AG08396 (cell line): Measurements from ENCODE around the gene RTP5.

Experiments
- DNase-seq: peaks from one replicate; pipeline ENCODE4 v3.0.0; 2012; ENCODE audit warnings: low spot score, mixed read lengths

RTP5 gene

DNA sequence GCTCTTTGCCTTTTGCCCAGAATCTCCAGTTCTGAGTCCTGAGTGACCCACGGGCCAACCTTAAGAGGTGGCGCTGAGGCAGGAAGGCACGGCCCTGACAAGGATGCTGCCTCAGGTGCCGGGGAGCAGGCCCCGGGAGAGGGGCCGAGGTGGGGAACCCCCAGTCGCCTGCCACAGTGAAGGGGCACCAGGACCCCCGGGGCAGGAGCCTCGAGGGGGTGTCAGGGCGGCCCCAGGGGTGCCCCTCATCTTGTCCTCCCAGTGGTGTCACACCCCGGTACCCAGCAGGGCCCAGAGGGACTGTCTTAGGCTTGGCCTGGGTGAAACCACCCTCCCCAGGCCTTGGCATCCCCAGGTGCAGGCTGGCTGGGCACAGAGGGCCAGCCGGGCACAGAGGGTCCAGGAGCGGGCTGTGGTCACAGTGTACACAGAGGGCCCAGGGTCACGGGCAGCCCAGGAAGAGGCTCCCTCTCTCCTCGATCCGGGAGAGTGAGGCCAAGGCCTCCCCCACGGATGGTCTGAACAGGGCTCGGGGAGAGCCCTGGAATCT, 11.9 kb upstream of the RTP5 start:
- no peak for DNase-seq

DNA sequence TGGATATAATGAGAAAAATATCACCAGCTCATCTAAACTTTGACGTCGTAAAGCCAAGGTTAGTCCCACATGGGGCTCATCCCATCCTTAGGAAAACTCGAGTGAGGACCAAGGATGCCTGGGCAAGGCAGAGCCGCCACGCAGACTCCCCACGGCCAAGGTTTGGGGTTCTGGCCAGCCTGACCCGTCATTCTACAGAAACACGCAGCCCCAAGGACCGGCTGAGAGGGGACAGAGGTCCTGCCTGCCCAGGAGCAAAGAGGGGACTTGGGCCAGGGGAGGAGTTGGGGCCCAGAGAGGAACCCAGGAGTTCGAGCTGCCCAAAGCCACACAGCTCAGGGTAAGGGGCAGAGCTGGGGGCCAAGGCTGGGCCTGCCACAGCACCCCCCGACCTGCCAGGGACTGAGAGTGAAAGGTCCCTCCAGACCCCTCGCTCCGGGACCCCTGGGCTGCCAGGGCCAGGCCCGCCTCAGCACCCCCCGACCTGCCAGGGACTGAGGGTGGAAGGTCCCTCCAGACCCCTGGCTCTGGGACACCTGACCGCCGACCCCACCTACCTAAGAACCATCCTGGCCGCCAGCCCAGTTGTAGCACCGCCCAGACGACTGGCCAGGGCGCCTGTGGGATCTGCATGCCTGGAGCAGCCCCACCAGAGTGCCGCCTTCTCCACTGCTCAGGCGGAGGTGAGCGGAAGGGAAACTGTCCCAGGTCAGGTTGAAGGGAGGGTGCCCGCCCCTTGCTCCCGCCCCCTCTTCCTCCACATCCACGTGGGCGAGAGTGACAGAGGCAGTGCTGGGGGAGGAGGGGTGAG, 11.1 kb upstream of the RTP5 start, which contains the start of gene PDCD1:
Gene PDCD1, minus strand, starts transcription at position 689 of the 811 bp plus-strand sequence. Its CDS starts 56 bp downstream, at position 633.
- DNase-seq: no peak

DNA sequence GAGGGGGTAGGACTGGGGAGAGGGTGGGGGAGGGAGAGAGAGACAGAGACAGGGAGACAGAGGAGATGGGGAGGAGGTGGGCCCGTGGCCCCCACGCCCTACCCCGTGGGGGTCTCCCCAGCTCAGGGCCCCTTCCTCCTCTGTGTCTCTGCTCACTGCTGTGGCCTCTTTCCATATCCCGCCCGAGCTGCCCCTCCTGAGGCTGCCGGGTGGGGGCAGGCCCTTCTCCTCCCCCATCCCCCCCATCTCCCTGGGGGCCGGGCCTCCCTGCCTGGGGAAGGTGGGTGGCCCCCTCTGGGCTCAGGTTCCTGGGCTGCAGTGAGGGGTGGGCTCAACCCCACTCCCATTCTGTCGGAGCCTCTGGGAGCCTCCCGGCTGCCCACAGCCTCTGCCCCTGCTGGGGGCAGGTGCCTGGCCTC, 10.5 kb upstream of the RTP5 start:
- DNase-seq: no peak

DNA sequence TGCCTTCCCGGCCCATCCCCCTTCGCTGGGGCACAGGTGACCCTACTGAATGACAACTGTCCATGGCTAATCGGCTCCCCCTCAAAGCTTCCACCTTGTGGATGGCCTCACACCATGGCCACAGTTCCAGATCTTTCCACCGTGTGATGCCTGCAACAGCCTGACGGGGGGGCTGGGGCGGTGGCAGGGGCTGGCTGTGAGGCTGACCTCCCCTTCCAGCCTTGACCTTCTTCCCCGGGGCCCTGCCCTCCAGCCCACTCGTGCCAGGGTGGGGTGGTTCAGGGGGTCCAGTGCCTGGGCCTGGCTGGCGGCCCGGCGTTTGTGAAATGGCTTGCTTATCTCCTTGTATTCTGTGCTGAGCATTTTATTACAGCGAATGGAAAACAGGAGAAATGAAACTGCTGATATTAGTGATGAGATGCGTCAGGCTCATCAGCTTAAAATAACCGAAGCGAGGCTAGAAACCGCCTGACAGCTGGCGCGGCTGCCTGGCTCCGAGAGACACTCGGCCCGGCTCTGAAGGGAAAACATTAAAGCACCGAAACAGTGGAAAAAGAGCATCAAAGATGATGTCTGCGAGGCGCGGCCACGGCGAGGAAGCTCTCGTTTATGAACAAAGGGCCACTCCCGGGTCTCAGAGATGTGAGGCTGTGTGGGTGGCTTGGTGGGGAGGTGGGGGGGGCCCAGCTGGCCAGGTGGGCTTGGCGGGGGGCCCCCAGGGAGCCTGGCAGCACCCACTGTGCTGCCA, 9.9 kb upstream of the RTP5 start:
- DNase-seq: peak; percentile 82

DNA sequence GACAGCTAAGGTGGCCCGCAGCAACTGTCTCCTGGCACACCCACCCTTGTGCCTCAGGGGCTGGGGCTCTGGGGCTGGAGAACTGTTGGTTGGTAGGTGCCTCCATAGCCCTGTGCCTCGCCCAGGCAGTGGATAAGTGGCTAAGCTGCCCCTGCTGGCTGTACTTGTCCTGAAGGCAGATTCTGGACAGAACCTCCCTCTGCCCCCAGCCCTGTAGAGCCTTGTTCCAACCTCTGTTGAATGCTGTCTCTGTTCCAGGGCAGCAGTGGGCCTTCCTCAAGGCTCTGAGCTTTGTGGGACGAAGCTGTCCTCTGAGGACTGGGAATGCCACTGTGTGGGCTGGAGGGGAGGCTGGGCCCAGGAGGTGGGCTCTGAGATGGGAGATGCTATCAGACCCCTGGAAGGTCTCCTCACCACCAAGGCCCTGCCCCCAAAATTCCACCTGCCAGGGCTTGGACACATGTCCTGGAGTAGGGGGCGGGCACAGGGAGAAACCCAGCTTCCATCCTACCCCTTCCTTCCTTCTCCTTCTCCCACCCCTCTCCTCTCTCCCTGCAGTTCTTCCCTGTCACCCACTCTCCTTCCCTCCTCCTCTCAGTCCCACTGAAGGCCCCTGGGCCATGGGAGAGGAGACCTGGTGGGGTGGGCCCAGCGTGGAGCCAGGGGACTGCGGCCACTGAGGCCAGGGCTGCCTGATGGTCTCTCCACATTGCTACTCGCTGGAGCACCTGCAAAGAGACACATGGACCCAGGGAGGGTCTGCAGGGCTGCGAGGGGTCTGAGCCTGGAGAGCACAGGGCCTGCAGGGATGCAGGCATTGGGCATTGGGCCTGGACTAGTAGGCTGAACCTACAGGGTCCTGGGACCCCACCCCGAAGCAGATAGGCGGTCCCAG, 9.1 kb upstream of the RTP5 start:
- DNase-seq: no peak

DNA sequence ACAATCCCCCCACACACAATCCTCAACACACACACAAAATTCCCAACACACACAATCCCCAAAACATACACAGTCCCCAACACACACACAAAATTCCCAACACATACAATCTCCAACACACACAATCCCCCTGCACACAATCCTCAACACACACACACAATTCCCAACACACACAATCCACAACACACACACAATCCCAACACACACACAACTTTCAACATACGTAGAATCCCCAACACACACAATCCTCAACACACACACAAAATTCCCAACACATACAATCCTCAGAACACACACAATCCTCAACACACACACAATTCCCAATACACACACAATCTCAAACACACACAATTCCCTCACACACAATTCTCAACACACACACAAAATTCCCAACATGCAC, 8.3 kb upstream of the RTP5 start:
- DNase-seq: no peak

DNA sequence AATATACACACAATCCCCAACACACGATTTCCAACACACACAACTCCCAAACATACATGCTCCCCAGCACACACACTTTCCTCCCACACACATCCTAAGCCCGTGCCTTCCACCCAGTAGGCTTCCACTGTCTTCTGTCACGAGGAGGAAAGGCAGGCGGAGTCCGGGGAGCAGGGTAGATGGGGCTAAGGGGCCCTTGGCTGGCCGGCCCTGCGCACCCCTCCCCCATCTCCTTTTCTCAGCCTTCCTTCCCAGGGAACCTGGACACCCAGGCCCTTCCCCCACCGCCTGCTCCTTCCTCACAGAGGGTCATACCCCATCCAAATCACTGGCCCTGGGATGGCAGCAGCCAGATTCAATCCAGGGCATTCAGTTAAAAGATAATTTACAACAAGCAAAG, 7.4 kb upstream of the RTP5 start:
- DNase-seq: no peak

DNA sequence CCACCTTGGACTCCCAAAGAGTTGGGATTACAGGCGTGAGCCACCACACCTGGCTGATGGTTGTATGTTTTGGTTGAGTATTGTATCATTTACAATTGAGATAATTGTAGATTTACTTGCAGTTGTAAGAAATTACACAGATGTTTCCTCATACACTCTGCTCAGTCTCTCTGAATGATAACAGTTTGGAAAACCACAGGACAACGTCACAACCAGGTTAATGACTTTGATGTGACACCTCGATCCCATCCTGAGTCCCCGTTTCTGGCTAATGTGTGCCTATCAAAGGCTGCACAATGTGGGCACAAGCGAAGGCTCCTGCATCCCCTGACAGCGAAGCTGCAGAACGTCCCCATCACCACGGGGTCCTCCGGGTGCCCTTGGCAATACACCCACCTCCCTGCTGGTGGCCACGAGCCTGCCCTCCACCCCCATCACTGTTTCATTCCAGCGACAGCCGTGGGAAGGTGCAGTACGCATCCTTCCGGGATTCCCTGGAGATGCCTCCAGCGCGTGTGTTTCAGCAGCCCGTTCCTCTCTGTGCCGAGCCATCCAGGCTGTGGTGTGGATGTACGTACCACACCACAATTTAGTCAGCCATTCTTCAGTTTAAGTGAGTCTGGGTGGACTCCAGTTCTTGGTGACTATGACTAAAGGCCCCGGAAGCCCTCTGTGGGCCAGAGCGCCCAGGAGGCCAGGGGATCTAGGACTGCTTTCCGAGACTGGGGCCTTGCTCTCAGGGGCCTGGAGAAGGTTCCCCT, 6.6 kb upstream of the RTP5 start:
- DNase-seq: no peak

DNA sequence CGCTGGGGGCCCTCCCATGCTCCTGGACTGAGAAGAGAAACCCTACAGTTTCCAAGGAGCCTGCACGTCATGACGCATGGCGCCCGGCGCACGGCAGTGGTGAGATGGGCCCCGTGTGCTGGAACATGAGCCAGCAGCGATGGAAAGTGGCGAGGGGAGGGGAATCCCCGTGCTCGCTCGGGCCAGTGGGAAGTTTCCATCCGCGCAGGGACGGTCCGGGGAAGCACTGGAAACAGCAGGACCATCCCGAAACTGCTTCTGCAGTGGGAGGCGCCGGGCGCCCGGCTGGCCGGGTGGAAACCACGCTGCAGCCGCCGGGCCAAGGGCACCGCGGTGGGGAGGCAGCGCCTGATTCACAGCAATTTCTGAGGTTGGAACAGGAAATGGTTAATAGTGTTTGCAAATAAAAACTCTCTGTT, 6.0 kb upstream of the RTP5 start:
- DNase-seq: peak; percentile 68

DNA sequence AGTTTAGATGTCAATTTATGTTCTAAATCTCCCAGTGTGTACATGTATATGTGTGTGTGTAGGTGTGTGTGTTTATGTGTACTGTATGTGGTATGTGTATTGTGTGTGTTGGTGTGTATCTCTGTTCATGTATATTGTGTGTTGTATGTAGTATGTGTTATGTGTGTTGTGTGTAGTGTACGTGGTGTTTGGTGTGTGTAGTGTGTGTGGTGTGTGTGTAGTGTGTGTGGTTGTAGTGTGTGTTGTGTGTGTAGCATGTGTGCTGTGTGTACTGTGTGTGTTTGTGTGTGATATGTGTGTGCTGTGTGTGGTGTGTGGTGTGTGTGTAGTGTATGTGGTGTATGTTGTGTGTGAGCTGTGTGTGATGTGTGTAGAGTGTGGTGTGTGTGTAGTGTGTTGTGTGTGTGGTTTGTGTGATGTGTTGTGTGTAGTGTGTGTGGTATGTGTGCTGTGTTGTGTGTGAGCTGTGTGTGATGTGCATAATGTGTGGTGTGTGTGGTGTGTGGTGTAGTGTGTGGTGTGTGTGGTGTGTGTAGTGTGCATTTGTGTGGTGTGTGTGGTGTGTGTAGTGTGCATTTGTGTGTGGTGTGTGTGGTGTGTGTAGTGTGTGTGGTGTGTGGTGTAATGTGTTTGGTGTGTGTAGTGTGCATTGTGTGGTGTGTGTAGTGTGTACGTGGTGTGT, 5.2 kb upstream of the RTP5 start:
- DNase-seq: no peak

DNA sequence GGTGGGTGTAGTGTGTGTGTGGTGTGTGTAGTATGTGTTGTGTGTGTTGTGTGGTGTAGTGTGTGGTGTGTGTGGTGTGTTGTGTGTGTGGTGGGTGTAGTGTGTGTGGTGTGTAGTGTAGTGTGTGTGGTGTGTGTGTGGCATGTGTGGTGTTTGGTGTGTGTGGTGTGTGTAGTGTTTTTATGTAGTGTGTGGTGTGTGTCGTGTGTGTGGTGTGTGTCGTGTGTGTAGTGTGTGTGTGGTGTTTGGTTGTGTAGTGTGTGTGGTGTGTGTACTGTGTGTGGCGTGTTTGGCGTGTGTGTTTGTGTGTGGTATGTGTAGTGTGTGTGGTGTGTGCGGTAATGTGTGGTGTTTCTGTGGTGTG, 4.7 kb upstream of the RTP5 start:
- no peak for DNase-seq

DNA sequence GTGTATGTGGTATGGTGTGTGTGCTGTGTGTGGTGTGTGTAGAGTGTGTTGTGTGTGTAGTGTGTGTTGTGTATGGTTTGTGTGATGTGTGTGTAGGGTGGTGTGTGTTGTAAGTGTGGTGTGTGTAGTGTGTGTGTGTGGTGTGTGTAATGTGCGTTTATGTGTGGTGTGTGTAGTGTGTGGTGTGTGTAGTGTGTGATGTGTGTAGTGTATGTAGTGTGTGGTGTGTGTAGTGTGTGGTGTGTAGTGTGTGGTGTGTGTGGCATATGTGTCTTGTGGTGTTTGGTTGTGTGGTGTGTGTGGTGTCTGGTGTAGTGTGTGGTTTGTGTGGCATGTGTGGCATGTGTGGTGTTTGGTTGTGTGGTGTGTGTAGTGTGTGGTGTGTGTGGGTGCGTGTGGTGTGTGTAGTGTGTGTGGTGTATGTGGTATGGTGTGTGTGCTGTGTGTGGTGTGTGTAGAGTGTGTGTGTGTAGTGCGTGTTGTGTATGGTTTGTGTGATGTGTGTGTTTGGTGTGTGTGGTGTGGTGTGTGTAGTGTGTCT, 4.0 kb upstream of the RTP5 start:
- no peak for DNase-seq

DNA sequence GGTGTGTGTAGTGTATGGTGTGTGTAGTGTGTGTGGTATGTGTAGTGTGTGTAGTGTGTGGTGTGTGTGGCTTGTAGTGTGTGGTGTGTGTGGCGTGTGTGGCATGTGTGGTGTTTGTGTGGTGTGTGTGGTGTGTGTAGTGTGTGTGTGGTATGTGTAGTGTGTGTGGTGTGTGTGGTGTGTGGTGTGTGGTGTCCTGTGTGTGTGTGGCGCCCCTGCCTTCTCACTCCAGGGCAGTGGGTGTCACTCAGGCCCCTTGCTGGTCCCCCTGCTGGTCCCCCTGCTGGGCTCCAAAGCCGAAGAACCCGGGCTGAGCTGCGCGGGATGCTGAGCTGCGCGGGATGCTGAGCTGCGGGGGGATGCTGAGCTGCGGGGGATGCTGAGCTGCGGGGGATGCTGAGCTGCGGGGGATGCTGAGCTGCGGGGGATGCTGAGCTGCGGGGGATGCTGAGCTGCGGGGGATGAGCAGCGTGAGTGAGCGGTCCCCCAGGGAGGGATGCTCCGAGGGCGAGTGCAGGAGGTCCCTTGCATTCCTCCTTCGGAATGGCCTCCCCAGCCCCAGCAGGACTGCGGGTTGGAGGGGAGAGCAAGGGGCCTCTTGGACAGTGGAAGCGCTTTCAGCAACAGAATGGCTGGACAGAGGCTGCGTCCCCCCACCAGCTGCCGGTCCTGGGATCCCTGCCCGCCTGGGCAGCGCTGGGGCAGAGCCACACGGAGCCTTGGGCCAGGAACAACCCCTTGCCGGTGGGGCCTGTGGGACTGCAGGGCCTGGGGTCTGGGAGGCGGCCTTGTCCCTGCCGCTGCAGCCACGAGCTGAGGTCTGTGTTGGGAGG, 3.4 kb upstream of the RTP5 start:
- no peak for DNase-seq

DNA sequence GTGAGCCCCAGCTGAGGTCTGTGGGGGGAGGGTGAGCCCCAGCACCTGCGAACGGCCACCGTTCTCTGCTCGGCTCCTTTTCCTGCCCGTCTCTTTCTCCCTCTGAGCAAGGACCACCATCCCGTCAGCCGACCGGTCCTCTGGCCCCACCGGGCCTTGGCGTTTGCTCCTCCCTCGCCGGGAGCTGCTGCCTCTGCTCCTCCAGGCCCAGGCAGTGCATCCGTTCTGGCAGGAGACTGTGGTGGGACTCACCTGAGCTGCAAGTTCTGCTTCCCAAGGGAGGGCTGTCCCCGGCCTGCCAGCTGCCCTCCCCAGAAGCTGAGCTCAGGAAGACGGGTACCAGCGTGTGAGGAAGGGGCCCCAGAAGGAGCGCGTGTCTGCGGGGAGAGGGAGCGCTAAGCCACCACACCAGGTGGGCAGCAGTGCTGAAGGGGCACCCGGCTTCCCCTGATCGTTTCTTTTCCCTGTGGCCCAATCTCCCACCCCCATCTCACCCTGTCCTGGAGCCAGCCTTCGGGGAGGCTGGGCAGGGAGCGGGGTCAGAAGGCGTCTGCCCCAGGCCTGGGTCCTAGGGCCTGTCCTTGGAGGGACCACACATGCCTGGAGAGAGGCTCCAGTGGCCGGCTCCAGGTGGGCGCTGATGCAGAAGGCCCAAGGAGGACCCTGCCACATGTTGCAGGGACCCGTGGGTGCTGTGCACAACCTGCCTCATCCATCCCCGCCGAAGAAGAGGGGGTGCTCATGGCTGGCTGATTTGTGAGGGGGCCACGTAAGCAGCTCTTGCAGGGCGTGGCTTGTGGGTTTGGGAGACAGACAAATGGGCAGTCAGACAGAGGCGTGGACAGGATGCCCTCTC, 2.5 kb upstream of the RTP5 start:
- no peak for DNase-seq

DNA sequence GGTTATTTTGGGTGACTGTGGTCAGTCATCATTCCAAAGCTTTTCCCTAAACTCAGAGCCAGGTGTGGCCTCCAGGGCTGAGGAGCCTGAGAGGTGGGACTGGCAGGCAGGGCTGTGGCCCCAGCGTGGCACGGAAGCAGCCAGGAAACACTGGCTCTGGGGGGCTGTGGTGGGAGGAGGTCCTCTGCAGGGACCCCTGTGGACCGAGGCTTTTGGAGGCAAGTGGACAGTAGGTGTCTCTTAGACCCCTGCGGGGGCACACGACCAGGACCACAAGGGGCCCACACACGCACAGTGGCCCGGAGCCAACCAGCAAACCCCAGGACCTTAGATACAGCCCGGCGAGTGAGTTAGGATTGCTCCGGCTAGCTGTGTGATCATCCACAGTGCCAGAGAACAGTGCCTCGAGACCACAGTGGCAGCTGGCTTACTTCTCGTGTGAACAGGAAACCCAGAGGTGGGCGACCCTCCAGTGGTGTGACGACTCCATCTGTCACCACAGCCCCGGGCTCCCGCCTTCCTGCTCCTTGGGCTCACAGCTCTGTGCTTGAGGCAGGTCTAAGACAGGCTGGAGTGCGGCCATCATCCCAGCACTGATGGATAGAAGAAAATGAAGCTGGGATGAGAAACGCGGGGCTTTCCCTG, 1.6 kb upstream of the RTP5 start:
- DNase-seq: no peak

DNA sequence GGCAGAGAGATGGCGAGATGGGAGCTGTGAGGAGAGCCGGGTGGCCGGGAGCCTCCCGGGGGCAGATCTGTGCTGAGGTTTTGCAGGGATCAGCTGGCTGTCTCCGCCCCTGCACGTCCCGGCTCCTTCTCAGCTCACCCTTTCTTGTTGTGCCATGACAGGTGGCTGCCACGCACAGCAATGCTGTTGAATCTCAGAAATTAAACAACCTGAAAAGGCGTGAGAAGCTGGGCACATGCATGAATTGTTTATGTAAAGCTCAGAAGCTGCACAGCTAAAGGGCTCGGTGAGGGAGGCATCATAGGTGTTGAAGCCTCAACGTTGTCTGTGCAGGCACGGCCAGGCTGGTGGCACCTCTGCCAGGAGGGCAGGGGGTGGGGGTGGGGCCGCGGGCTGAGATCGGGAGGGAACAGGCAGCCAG, 858 bp upstream of the RTP5 start:
- no peak for DNase-seq

DNA sequence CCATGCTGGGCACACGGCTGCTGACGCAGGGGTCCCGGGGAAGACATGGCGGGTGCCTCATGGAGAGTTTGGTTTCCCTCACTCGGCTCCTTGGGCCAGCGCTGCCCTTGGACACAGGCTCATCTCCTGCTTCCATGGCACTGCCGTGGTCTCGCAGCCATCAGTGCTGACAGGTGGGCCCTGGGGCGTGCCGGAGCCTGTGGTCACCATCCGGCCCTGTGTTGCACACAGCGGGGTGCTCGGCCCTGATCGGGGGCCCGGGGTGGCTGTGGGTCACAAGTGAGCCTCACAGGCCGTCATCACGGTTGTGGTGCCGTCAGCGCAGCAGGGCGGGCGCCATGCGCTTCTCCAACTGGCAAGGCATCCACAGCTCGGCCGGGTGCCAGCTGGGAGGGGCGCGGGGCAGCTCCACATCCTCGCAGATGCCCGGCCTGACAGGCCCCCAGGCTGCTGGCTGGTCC, 582 bp downstream of the RTP5 start:
- no peak for DNase-seq
